ENCODE measurements around the gene DTNBP1.

DNA sequence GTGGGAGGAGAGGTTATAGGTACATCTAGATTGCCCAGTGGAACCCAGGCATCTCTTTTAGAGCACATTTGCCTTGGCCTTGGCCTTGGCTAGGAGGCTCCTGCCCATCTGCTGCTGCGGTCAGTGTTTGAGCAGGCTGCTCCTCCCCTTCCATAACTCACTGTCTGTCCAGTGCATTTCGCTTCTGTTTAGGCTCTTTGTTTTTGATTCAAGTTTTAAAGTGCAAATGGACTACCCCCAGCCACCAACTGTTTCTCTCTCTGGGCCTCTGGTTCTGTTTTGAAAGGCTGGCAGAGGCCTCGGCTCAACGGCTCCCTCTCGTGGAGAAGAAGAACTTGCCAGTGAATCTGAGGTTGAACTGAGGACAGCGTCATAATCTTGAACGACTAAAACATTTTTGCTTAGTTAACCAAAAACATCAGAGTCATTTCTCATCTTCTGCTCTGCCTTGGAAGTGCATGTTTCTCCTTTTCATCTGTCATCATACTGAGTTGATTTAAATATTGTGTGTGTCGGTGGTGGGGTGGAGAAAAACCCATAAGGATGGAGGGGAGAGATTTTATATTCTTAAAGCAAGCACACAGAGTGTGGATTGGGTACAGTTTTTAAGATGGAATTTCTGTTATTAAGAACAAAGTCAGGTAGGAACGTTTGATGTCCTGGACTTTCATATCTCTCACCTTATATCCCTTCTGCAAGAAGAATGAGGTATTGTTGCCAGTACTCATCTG lies 171.4 kb downstream of the DTNBP1 start:
- TF ChIP-seq, protein P1, sequence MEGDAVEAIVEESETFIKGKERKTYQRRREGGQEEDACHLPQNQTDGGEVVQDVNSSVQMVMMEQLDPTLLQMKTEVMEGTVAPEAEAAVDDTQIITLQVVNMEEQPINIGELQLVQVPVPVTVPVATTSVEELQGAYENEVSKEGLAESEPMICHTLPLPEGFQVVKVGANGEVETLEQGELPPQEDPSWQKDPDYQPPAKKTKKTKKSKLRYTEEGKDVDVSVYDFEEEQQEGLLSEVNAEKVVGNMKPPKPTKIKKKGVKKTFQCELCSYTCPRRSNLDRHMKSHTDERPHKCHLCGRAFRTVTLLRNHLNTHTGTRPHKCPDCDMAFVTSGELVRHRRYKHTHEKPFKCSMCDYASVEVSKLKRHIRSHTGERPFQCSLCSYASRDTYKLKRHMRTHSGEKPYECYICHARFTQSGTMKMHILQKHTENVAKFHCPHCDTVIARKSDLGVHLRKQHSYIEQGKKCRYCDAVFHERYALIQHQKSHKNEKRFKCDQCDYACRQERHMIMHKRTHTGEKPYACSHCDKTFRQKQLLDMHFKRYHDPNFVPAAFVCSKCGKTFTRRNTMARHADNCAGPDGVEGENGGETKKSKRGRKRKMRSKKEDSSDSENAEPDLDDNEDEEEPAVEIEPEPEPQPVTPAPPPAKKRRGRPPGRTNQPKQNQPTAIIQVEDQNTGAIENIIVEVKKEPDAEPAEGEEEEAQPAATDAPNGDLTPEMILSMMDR (tag by site-specific recombination; IDR thresholded peaks at IDR 0.05), result peak; percentile 68
- TF ChIP-seq, protein P2, sequence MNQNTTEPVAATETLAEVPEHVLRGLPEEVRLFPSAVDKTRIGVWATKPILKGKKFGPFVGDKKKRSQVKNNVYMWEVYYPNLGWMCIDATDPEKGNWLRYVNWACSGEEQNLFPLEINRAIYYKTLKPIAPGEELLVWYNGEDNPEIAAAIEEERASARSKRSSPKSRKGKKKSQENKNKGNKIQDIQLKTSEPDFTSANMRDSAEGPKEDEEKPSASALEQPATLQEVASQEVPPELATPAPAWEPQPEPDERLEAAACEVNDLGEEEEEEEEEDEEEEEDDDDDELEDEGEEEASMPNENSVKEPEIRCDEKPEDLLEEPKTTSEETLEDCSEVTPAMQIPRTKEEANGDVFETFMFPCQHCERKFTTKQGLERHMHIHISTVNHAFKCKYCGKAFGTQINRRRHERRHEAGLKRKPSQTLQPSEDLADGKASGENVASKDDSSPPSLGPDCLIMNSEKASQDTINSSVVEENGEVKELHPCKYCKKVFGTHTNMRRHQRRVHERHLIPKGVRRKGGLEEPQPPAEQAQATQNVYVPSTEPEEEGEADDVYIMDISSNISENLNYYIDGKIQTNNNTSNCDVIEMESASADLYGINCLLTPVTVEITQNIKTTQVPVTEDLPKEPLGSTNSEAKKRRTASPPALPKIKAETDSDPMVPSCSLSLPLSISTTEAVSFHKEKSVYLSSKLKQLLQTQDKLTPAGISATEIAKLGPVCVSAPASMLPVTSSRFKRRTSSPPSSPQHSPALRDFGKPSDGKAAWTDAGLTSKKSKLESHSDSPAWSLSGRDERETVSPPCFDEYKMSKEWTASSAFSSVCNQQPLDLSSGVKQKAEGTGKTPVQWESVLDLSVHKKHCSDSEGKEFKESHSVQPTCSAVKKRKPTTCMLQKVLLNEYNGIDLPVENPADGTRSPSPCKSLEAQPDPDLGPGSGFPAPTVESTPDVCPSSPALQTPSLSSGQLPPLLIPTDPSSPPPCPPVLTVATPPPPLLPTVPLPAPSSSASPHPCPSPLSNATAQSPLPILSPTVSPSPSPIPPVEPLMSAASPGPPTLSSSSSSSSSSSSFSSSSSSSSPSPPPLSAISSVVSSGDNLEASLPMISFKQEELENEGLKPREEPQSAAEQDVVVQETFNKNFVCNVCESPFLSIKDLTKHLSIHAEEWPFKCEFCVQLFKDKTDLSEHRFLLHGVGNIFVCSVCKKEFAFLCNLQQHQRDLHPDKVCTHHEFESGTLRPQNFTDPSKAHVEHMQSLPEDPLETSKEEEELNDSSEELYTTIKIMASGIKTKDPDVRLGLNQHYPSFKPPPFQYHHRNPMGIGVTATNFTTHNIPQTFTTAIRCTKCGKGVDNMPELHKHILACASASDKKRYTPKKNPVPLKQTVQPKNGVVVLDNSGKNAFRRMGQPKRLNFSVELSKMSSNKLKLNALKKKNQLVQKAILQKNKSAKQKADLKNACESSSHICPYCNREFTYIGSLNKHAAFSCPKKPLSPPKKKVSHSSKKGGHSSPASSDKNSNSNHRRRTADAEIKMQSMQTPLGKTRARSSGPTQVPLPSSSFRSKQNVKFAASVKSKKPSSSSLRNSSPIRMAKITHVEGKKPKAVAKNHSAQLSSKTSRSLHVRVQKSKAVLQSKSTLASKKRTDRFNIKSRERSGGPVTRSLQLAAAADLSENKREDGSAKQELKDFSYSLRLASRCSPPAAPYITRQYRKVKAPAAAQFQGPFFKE (tag by site-specific recombination; IDR thresholded peaks at IDR 0.05; ENCODE audit: borderline replicate concordance), result no peak
- TF ChIP-seq, protein P3, sequence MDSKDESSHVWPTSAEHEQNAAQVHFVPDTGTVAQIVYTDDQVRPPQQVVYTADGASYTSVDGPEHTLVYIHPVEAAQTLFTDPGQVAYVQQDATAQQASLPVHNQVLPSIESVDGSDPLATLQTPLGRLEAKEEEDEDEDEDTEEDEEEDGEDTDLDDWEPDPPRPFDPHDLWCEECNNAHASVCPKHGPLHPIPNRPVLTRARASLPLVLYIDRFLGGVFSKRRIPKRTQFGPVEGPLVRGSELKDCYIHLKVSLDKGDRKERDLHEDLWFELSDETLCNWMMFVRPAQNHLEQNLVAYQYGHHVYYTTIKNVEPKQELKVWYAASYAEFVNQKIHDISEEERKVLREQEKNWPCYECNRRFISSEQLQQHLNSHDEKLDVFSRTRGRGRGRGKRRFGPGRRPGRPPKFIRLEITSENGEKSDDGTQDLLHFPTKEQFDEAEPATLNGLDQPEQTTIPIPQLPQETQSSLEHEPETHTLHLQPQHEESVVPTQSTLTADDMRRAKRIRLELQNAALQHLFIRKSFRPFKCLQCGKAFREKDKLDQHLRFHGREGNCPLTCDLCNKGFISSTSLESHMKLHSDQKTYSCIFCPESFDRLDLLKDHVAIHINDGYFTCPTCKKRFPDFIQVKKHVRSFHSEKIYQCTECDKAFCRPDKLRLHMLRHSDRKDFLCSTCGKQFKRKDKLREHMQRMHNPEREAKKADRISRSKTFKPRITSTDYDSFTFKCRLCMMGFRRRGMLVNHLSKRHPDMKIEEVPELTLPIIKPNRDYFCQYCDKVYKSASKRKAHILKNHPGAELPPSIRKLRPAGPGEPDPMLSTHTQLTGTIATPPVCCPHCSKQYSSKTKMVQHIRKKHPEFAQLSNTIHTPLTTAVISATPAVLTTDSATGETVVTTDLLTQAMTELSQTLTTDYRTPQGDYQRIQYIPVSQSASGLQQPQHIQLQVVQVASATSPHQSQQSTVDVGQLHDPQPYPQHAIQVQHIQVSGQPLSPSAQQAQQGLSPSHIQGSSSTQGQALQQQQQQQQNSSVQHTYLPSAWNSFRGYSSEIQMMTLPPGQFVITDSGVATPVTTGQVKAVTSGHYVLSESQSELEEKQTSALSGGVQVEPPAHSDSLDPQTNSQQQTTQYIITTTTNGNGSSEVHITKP (tag by site-specific recombination; IDR thresholded peaks at IDR 0.05), result no peak
- TF ChIP-seq ZNF341 (tag by site-specific recombination; IDR thresholded peaks at IDR 0.05; ENCODE audit: low read depth) (no peak), ZBTB8A (tag by site-specific recombination; IDR thresholded peaks at IDR 0.05) (no peak), ZNF221 (tag by site-specific recombination; IDR thresholded peaks at IDR 0.05; ENCODE audit: borderline replicate concordance) (no peak), ZNF23 (tag by site-specific recombination; IDR thresholded peaks at IDR 0.05; ENCODE audit: borderline replicate concordance) (no peak), TRIM28 (IDR thresholded peaks at IDR 0.05; ENCODE audit: borderline replicate concordance, low read length) (no peak), ZNF777 (tag by site-specific recombination; IDR thresholded peaks at IDR 0.05; ENCODE audit: borderline replicate concordance) (no peak), ZNF785 (tag by site-specific recombination; IDR thresholded peaks at IDR 0.05) (no peak), ZBTB20 (tag by site-specific recombination; IDR thresholded peaks at IDR 0.05) (no peak)
- TF ChIP-seq, protein P4, sequence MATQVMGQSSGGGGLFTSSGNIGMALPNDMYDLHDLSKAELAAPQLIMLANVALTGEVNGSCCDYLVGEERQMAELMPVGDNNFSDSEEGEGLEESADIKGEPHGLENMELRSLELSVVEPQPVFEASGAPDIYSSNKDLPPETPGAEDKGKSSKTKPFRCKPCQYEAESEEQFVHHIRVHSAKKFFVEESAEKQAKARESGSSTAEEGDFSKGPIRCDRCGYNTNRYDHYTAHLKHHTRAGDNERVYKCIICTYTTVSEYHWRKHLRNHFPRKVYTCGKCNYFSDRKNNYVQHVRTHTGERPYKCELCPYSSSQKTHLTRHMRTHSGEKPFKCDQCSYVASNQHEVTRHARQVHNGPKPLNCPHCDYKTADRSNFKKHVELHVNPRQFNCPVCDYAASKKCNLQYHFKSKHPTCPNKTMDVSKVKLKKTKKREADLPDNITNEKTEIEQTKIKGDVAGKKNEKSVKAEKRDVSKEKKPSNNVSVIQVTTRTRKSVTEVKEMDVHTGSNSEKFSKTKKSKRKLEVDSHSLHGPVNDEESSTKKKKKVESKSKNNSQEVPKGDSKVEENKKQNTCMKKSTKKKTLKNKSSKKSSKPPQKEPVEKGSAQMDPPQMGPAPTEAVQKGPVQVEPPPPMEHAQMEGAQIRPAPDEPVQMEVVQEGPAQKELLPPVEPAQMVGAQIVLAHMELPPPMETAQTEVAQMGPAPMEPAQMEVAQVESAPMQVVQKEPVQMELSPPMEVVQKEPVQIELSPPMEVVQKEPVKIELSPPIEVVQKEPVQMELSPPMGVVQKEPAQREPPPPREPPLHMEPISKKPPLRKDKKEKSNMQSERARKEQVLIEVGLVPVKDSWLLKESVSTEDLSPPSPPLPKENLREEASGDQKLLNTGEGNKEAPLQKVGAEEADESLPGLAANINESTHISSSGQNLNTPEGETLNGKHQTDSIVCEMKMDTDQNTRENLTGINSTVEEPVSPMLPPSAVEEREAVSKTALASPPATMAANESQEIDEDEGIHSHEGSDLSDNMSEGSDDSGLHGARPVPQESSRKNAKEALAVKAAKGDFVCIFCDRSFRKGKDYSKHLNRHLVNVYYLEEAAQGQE (tag by site-specific recombination; IDR thresholded peaks at IDR 0.05), result no peak

All from HEK293 (cell line).